Right lobe of liver (tissue), 4 donors: Measurements from ENCODE around the gene SLC37A1.

ENCODE experiments used
- POLR2A ChIP-seq: fragments of 450-650 bp; IDR thresholded peaks from one replicate; pipeline ENCODE4 v1.6.1; 2017; ENCODE audit warnings: antibody characterized with exemption, mild to moderate bottlenecking
- TF ChIP-seq, protein P1 (sequence below), 4 donors: fragments of 200-600 bp in 3 of 4; fragments of 450-650 bp in 1 of 4; IDR thresholded peaks; one replicate each; pipeline versions ENCODE4 v1.5.1 to v1.8.0; 2016 to 2022; ENCODE audit warnings: antibody characterized with exemption in 4 of 4, mild to moderate bottlenecking in 2 of 4
- donor health status: DM: no; HTN: no; CAD: no.
- donor health status: DM: no; HTN: no; CAD: no.
- donor health status: DM: no; HTN: yes; CAD: no.

- no peak for TF ChIP-seq POLR2A
- TF ChIP-seq, protein P1, sequence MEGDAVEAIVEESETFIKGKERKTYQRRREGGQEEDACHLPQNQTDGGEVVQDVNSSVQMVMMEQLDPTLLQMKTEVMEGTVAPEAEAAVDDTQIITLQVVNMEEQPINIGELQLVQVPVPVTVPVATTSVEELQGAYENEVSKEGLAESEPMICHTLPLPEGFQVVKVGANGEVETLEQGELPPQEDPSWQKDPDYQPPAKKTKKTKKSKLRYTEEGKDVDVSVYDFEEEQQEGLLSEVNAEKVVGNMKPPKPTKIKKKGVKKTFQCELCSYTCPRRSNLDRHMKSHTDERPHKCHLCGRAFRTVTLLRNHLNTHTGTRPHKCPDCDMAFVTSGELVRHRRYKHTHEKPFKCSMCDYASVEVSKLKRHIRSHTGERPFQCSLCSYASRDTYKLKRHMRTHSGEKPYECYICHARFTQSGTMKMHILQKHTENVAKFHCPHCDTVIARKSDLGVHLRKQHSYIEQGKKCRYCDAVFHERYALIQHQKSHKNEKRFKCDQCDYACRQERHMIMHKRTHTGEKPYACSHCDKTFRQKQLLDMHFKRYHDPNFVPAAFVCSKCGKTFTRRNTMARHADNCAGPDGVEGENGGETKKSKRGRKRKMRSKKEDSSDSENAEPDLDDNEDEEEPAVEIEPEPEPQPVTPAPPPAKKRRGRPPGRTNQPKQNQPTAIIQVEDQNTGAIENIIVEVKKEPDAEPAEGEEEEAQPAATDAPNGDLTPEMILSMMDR (IDR thresholded peaks at IDR 0.05) = no peak
Observed at GRCh38 chr21:42541174-42541573, 27.5 kb downstream of the SLC37A1 start.
